Neural progenitor cell (in vitro differentiated cells): ENCODE measurements around the gene ELAVL4. TPM values are rescaled to one million over a fixed set of nuclear protein-coding genes. Genes with fewer than 3 reads are reported as not detected.

Experiments used
- DNase-seq: peaks from one replicate; pipeline ENCODE4 v3.0.0-alpha.2; 2016; ENCODE audit warnings: low spot score
- H2AFZ ChIP-seq: fragments of 200-600 bp; sonication (generic); replicated peaks from 2 replicates; pipeline ENCODE4 v1.6.1; 2016; ENCODE audit warnings: antibody characterized with exemption
- H3F3A ChIP-seq: fragments of 200-600 bp; sonication (generic); 2 replicates; pipeline ENCODE4 v1.6.1; 2016; ENCODE audit warnings: antibody characterized with exemption, low read depth
- H3K27ac ChIP-seq: fragments of 200-600 bp; sonication (generic); 2 replicates; pipeline ENCODE4 v1.5.1; 2016; ENCODE audit warnings: mild to moderate bottlenecking
- H3K27me3 ChIP-seq: fragments of 200-600 bp; sonication (generic); 2 replicates; pipeline ENCODE4 v1.6.1; 2016; ENCODE audit warnings: mild to moderate bottlenecking, moderate library complexity
- H3K36me3 ChIP-seq: fragments of 200-600 bp; sonication (generic); 2 replicates; pipeline ENCODE4 v1.5.1; 2016
- H3K4me1 ChIP-seq: fragments of 200-600 bp; sonication (generic); 2 replicates; pipeline ENCODE4 v1.6.1; 2016; ENCODE audit warnings: mixed run types
- H3K4me2 ChIP-seq: fragments of 200-600 bp; sonication (generic); 2 replicates; pipeline ENCODE4 v1.6.1; 2016
- H3K4me3 ChIP-seq: fragments of 200-600 bp; sonication (generic); 2 replicates; pipeline ENCODE4 v1.5.1; 2016
- H3K79me2 ChIP-seq: fragments of 200-600 bp; sonication (generic); 2 replicates; pipeline ENCODE4 v1.6.1; 2016; ENCODE audit warnings: low read depth
- H3K9ac ChIP-seq: fragments of 200-600 bp; sonication (generic); 2 replicates; pipeline ENCODE4 v1.6.1; 2016
- H3K9me3 ChIP-seq: fragments of 200-600 bp; sonication (generic); 2 replicates; pipeline ENCODE4 v1.5.1; 2016; ENCODE audit warnings: low read depth
- H4K20me1 ChIP-seq: fragments of 200-600 bp; sonication (generic); 2 replicates; pipeline ENCODE4 v1.6.1; 2016; ENCODE audit warnings: low read depth
- H3K27ac Mint-ChIP-seq: 3 replicates; pipeline ENCODE4 v1.8.0; 2021; ENCODE audit warnings: mixed read lengths
- H3K27me3 Mint-ChIP-seq: 2 replicates; pipeline ENCODE4 v1.8.0; 2022; ENCODE audit warnings: low read depth, mild to moderate bottlenecking, inconsistent platforms, moderate library complexity, mixed read lengths; ENCODE audit not compliant: insufficient read depth
- H3K36me3 Mint-ChIP-seq: 3 replicates; pipeline ENCODE4 v1.8.0; 2021; ENCODE audit warnings: mixed read lengths
- H3K4me1 Mint-ChIP-seq: 3 replicates; pipeline ENCODE4 v1.8.0; 2021; ENCODE audit warnings: mixed read lengths
- H3K4me3 Mint-ChIP-seq: 3 replicates; pipeline ENCODE4 v1.8.0; 2021; ENCODE audit warnings: mild to moderate bottlenecking, moderate library complexity, mixed read lengths
- H3K9me3 Mint-ChIP-seq: 3 replicates; pipeline ENCODE4 v1.8.0; 2020; ENCODE audit warnings: mixed read lengths
- EZH2 ChIP-seq: fragments of 200-600 bp; sonication (generic); IDR thresholded peaks from 2 replicates; pipeline ENCODE4 v1.6.1; 2017; ENCODE audit warnings: antibody characterized with exemption, mild to moderate bottlenecking, moderate library complexity
- EZH2phosphoT487 ChIP-seq: fragments of 200-600 bp; sonication (generic); IDR thresholded peaks from 2 replicates; pipeline ENCODE4 v1.6.1; 2017; ENCODE audit warnings: antibody characterized with exemption
- total RNA-seq: library from RNA; depleted of rRNA; stranded (reverse); fragments of >200 nt; gene quantifications from 2 replicates; pipeline ENCODE4 v1.2.3, GENCODE V29; 2015; ENCODE audit warnings: low replicate concordance
- TF ChIP-seq, protein P1 (sequence below): fragments of 200-600 bp; sonication (generic); IDR thresholded peaks from 2 replicates; pipeline ENCODE4 v1.5.1; 2017; ENCODE audit warnings: antibody characterized with exemption, mild to moderate bottlenecking

The ELAVL4 gene
- total RNA-seq, 1 donor from 2014 or later: not detected

DNA sequence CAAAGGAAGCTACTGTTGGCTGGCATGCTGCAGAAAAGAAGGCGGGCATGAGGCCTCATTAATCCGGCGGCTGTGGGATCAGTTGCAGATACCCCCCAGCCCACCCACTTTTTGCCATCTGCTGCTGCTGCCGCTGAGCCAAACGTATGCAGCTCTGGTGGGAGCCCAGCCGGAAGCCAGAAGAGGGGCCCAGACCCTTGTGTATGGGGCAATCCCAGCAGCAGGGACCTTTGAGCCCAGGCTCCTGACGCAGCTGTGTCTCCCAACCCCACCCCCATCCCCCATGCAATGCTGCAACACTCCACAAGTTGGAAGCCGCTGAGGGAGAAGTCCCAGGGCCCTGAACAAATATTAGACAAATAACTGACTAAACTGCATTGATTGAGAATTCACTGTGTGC, 106.0 kb downstream of the ELAVL4 start:
- no peak overlapping the region for H2AFZ ChIP-seq
- no peaks in the 10 kb centered on the region for H4K20me1 ChIP-seq
- TF ChIP-seq, protein P1, sequence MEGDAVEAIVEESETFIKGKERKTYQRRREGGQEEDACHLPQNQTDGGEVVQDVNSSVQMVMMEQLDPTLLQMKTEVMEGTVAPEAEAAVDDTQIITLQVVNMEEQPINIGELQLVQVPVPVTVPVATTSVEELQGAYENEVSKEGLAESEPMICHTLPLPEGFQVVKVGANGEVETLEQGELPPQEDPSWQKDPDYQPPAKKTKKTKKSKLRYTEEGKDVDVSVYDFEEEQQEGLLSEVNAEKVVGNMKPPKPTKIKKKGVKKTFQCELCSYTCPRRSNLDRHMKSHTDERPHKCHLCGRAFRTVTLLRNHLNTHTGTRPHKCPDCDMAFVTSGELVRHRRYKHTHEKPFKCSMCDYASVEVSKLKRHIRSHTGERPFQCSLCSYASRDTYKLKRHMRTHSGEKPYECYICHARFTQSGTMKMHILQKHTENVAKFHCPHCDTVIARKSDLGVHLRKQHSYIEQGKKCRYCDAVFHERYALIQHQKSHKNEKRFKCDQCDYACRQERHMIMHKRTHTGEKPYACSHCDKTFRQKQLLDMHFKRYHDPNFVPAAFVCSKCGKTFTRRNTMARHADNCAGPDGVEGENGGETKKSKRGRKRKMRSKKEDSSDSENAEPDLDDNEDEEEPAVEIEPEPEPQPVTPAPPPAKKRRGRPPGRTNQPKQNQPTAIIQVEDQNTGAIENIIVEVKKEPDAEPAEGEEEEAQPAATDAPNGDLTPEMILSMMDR: no peak
- TF ChIP-seq EZH2phosphoT487: no peak
- no peak for TF ChIP-seq EZH2
- no peaks in the 10 kb centered on the region for H3F3A ChIP-seq
- no peaks in the 10 kb centered on the region for H3K36me3 ChIP-seq
- Mint-ChIP-seq H3K36me3 (no peaks in the 10 kb centered on the region), H3K9me3 (no peaks in the 10 kb centered on the region), H3K27me3 (peaks cover 5% of the 10 kb centered on the region), H3K4me1 (no peaks in the 10 kb centered on the region), H3K4me3 (no peak overlapping the region), H3K27ac (no peak overlapping the region)
- H3K9ac ChIP-seq: no peak overlapping the region
- no peaks in the 10 kb centered on the region for H3K4me1 ChIP-seq
- no peak for DNase-seq
- H3K79me2 ChIP-seq: no peaks in the 10 kb centered on the region
- no peaks in the 10 kb centered on the region for H3K9me3 ChIP-seq
- H3K4me2 ChIP-seq: no peak overlapping the region
- no peaks in the 10 kb centered on the region for H3K27me3 ChIP-seq
- no peak overlapping the region for H3K27ac ChIP-seq
- no peak overlapping the region for H3K4me3 ChIP-seq

DNA sequence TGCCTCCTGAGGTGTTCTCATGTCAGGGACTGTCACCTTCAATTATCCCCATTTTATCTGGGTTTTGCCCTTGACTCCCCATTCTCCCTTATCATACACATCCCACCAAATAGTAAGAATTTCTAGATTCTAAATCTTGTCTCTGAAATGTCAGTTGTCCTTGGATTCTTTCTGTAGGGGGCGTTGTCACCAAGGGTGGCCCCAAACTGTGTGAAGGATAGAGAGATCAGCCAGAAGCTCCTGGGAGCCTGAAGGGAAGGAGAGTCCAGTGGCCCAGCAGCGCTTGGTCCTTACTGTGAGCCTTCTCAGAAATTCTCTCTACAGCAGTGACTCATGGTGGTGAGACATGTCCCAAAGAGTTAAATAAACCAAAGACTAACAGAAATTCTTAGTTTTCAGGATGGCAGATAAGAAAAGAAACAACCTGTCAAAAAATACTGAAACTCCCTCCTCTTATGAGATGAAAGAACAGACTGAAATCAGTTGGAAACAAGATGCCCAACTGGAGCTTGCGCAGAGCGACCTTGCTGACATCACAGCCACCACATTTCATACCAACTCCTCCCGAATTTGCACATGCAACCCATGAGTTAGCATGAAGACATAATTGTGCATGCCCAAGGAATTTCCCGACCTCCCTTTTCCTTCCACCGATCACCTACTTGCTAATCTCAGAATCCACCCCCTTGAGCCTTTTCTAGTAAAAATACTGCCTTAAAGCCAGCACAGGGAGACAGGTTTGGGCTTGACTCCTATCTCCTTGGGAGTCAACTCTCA, 109.8 kb downstream of the ELAVL4 start:
- Histone ChIP-seq H3K9me3 (peaks cover 7% of the 10 kb centered on the region), H3K79me2 (no peaks in the 10 kb centered on the region), H3K4me2 (no peak overlapping the region), H3K27ac (no peak overlapping the region), H3F3A (no peaks in the 10 kb centered on the region), H2AFZ (no peak overlapping the region), H3K9ac (no peak overlapping the region), H3K4me3 (no peak overlapping the region), H3K36me3 (no peaks in the 10 kb centered on the region), H3K4me1 (no peaks in the 10 kb centered on the region), H3K27me3 (no peaks in the 10 kb centered on the region), H4K20me1 (no peaks in the 10 kb centered on the region)
- no peaks in the 10 kb centered on the region for H3K36me3 Mint-ChIP-seq
- no peaks in the 10 kb centered on the region for H3K4me1 Mint-ChIP-seq
- TF ChIP-seq, protein P1: no peak
- TF ChIP-seq EZH2 (no peak), EZH2phosphoT487 (no peak)
- no peak overlapping the region for H3K27ac Mint-ChIP-seq
- DNase-seq: no peak
- H3K9me3 Mint-ChIP-seq: no peaks in the 10 kb centered on the region
- H3K4me3 Mint-ChIP-seq: no peak overlapping the region
- peaks cover 4% of the 10 kb centered on the region for H3K27me3 Mint-ChIP-seq

DNA sequence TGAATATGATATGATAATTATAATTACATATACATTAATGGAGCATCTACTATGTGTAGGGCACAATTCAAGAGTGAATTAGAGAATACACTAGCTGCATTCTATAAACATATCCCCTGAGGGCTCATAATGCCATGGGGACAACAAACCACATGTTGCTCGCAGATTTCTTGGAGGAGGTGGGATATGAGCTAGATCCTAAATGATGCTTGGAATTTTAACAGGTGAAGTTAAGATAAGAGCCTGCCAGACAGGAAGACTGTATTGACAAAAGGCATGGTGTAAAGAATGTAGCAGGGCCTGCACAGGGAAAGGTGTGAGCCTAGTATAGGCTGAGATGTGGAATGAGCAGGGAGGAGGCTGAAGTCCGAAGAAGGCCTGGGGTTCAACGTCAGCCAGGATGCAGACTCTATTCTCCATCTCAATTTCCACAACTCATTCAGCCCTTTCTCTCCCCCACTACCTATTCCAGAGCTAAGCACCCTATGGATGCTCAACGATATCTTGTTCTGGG, 120.2 kb downstream of the ELAVL4 start:
- no peaks in the 10 kb centered on the region for H3K36me3 ChIP-seq
- H3K4me1 ChIP-seq: no peaks in the 10 kb centered on the region
- DNase-seq: no peak
- no peak overlapping the region for H2AFZ ChIP-seq
- no peaks in the 10 kb centered on the region for H3K9me3 ChIP-seq
- Mint-ChIP-seq H3K36me3 (no peaks in the 10 kb centered on the region), H3K4me3 (no peak overlapping the region), H3K4me1 (no peaks in the 10 kb centered on the region), H3K27ac (no peak overlapping the region), H3K27me3 (peaks cover 3% of the 10 kb centered on the region), H3K9me3 (peaks cover 10% of the 10 kb centered on the region)
- H3F3A ChIP-seq: no peaks in the 10 kb centered on the region
- no peak overlapping the region for H3K4me3 ChIP-seq
- H3K4me2 ChIP-seq: no peak overlapping the region
- no peak overlapping the region for H3K27ac ChIP-seq
- no peak overlapping the region for H3K9ac ChIP-seq
- no peaks in the 10 kb centered on the region for H4K20me1 ChIP-seq
- TF ChIP-seq EZH2 (no peak), EZH2phosphoT487 (no peak)
- TF ChIP-seq, protein P1: no peak
- no peaks in the 10 kb centered on the region for H3K79me2 ChIP-seq
- no peaks in the 10 kb centered on the region for H3K27me3 ChIP-seq
